H9 (cell line): ENCODE results near the gene HTRA3. TPM values are rescaled to one million over a fixed set of nuclear protein-coding genes. Genes with fewer than 3 reads are reported as not detected.

Experiments used
- DNase-seq: peaks from one replicate; pipeline ENCODE4 v3.0.0-alpha.2; 2017
- H2AFZ ChIP-seq: one replicate; pipeline ENCODE4 v1.6.1; 2013; ENCODE audit warnings: mild to moderate bottlenecking, low read length, control low read depth, moderate library complexity
- H2AK5ac ChIP-seq: 2 replicates; pipeline ENCODE4 v1.6.1; 2013; ENCODE audit warnings: low read length, control low read depth, mixed read lengths; ENCODE audit not compliant: insufficient read length
- H2BK120ac ChIP-seq: one replicate; pipeline ENCODE4 v1.6.1; 2013; ENCODE audit warnings: low read depth, mild to moderate bottlenecking, low read length, control low read depth, inconsistent platforms; ENCODE audit not compliant: poor library complexity, severe bottlenecking
- H2BK12ac ChIP-seq: 2 replicates; pipeline ENCODE4 v1.6.1; 2013; ENCODE audit warnings: low read length, control low read depth, mixed read lengths, low read depth; ENCODE audit not compliant: insufficient read length
- H2BK15ac ChIP-seq: 2 replicates; pipeline ENCODE4 v1.6.1; 2013; ENCODE audit warnings: low read depth, low read length, control low read depth
- H2BK20ac ChIP-seq: one replicate; pipeline ENCODE4 v1.6.1; 2013; ENCODE audit warnings: low read depth, mild to moderate bottlenecking, low read length, control low read depth, inconsistent platforms; ENCODE audit not compliant: poor library complexity, severe bottlenecking
- H2BK5ac ChIP-seq: 2 replicates; pipeline ENCODE4 v1.6.1; 2013; ENCODE audit warnings: low read length, control low read depth, mixed read lengths; ENCODE audit not compliant: insufficient read length
- H3K14ac ChIP-seq: 2 replicates; pipeline ENCODE4 v1.6.1; 2013; ENCODE audit warnings: low read length, control low read depth; ENCODE audit not compliant: insufficient read depth
- H3K18ac ChIP-seq: 2 replicates; pipeline ENCODE4 v1.6.1; 2013; ENCODE audit warnings: low read depth, mild to moderate bottlenecking, mixed read lengths, low read length, control low read depth; ENCODE audit not compliant: insufficient read length
- H3K23ac ChIP-seq: 2 replicates; pipeline ENCODE4 v1.6.1; 2013; ENCODE audit warnings: low read length, control low read depth, mixed read lengths, low read depth; ENCODE audit not compliant: insufficient read length
- H3K23me2 ChIP-seq: 2 replicates; pipeline ENCODE4 v1.6.1; 2013; ENCODE audit warnings: low read depth, mild to moderate bottlenecking, mixed read lengths, low read length, control low read depth; ENCODE audit not compliant: insufficient read length, poor library complexity, severe bottlenecking
- H3K27ac ChIP-seq: 2 replicates; pipeline ENCODE4 v1.5.1; 2013; ENCODE audit warnings: low read length, control low read depth, mixed read lengths, low read depth; ENCODE audit not compliant: insufficient read length
- H3K27me3 ChIP-seq: 2 replicates; pipeline ENCODE4 v1.6.1; 2013; ENCODE audit warnings: low read length, control low read depth, inconsistent platforms; ENCODE audit not compliant: insufficient read depth
- H3K4ac ChIP-seq: 2 replicates; pipeline ENCODE4 v1.6.1; 2013; ENCODE audit warnings: low read depth, mild to moderate bottlenecking, control low read depth, inconsistent platforms, low read length, moderate library complexity
- H3K4me1 ChIP-seq: 2 replicates; pipeline ENCODE4 v1.6.1; 2013; ENCODE audit warnings: low read length, control low read depth, inconsistent platforms; ENCODE audit not compliant: insufficient read depth
- H3K4me2 ChIP-seq: 2 replicates; pipeline ENCODE4 v1.6.1; 2013; ENCODE audit warnings: low read length, control low read depth, mixed read lengths; ENCODE audit not compliant: insufficient read length, insufficient read depth
- H3K56ac ChIP-seq: 2 replicates; pipeline ENCODE4 v1.6.1; 2013; ENCODE audit warnings: low read depth, mild to moderate bottlenecking, mixed read lengths, low read length, control low read depth; ENCODE audit not compliant: insufficient read length
- H3K79me1 ChIP-seq: 2 replicates; pipeline ENCODE4 v1.6.1; 2013; ENCODE audit warnings: low read depth, mild to moderate bottlenecking, moderate library complexity, low read length, control low read depth, inconsistent platforms; ENCODE audit not compliant: insufficient read depth, poor library complexity, severe bottlenecking
- H3K79me2 ChIP-seq: 2 replicates; pipeline ENCODE4 v1.6.1; 2013; ENCODE audit warnings: low read length, control low read depth, inconsistent platforms; ENCODE audit not compliant: insufficient read depth
- H3K9ac ChIP-seq: 2 replicates; pipeline ENCODE4 v1.6.1; 2013; ENCODE audit warnings: low read length, control low read depth, mixed read lengths; ENCODE audit not compliant: insufficient read length; ENCODE audit errors: extremely low read depth
- H3K9me3 ChIP-seq: one replicate; pipeline ENCODE4 v1.6.1; 2013; ENCODE audit warnings: low read depth, low read length, inconsistent platforms; ENCODE audit not compliant: control insufficient read depth
- H3T11ph ChIP-seq: one replicate; pipeline ENCODE4 v1.6.1; 2013; ENCODE audit warnings: mild to moderate bottlenecking, low read length, control low read depth, inconsistent platforms
- H4K20me1 ChIP-seq: one replicate; pipeline ENCODE4 v1.6.1; 2013; ENCODE audit not compliant: control insufficient read depth, insufficient read length, insufficient read depth
- H4K5ac ChIP-seq: 2 replicates; pipeline ENCODE4 v1.6.1; 2013; ENCODE audit warnings: low read depth, mild to moderate bottlenecking, mixed read lengths, low read length, control low read depth; ENCODE audit not compliant: insufficient read length
- H4K8ac ChIP-seq: replicated peaks from 2 replicates; pipeline ENCODE4 v1.6.1; 2013; ENCODE audit warnings: low read length, control low read depth, mixed read lengths, low read depth; ENCODE audit not compliant: insufficient read length
- H4K91ac ChIP-seq: 2 replicates; pipeline ENCODE4 v1.6.1; 2013; ENCODE audit warnings: low read depth, mild to moderate bottlenecking, moderate library complexity, mixed read lengths, low read length, control low read depth; ENCODE audit not compliant: insufficient read length
- H3K27ac Mint-ChIP-seq, 3 experiments: 2 replicates in 2 of 3; 3 replicates in 1 of 3; pipeline ENCODE4 v1.8.0; 2020 to 2021; ENCODE audit warnings: mixed read lengths in 3 of 3, mild to moderate bottlenecking in 1 of 3, moderate library complexity in 1 of 3
- H3K27me3 Mint-ChIP-seq: 2 replicates; pipeline ENCODE4 v1.8.0; 2021; ENCODE audit warnings: low read depth, mild to moderate bottlenecking, moderate library complexity, mixed read lengths
- H3K36me3 Mint-ChIP-seq, 3 experiments: 2 replicates in 2 of 3; 3 replicates in 1 of 3; pipeline ENCODE4 v1.8.0; 2020 to 2021; ENCODE audit warnings: low read depth in 3 of 3, mixed read lengths in 3 of 3; ENCODE audit not compliant: insufficient read depth in 1 of 3
- H3K4me1 Mint-ChIP-seq, 2 experiments: 2 replicates each; pipeline ENCODE4 v1.8.0; 2020; ENCODE audit warnings: mixed read lengths in 2 of 2
- H3K4me3 Mint-ChIP-seq, 2 experiments: 2 replicates in 1 of 2; 3 replicates in 1 of 2; pipeline ENCODE4 v1.8.0; 2020 to 2021; ENCODE audit warnings: mild to moderate bottlenecking in 2 of 2, mixed read lengths in 2 of 2, moderate library complexity in 1 of 2
- H3K9me3 Mint-ChIP-seq, 2 experiments: 2 replicates in 1 of 2; 3 replicates in 1 of 2; pipeline ENCODE4 v1.8.0; 2020; ENCODE audit warnings: mild to moderate bottlenecking in 2 of 2, mixed read lengths in 2 of 2, moderate library complexity in 1 of 2
- CTCF ChIP-seq: fragments of 200-600 bp; sonication (generic); conservative IDR thresholded peaks from 3 replicates; pipeline ENCODE4 v1.8.0; 2021; ENCODE audit warnings: antibody characterized with exemption, mild to moderate bottlenecking
- WGBS: extraction: QIAGEN DNeasy Blood & Tissue Kit; methylation state at CpG from one replicate; pipeline ENCODE4 v1.1.7; 2013; ENCODE audit warnings: missing lambda C conversion rate, low lambda C conversion rate, mixed read lengths; ENCODE audit not compliant: insufficient read length; ENCODE audit errors: extremely low coverage; 5-methylcytosine and 5-hydroxymethylcytosine counted together
- total RNA-seq: library from RNA; stranded (reverse); gene quantifications from 2 replicates; pipeline ENCODE4 v1.2.1, GENCODE V29; 2021

The HTRA3 gene
- total RNA-seq, 1 experiment from 2014 or later: 3.0 TPM

- H3K4me1 Mint-ChIP-seq: no peaks in the 10 kb centered on the region
- no peak overlapping the region for H3K23ac ChIP-seq
- no peaks in the 10 kb centered on the region; a peak in 1 of 7 replicates for H3K36me3 Mint-ChIP-seq
- H2AFZ ChIP-seq: no peak overlapping the region
- no peak for DNase-seq
- no peak overlapping the region for H3K56ac ChIP-seq
- no peak overlapping the region for H3K4me3 Mint-ChIP-seq
- H3T11ph ChIP-seq: no peak overlapping the region
- no peak overlapping the region for H3K4me2 ChIP-seq
- H3K9ac ChIP-seq: no peak overlapping the region
- no peak overlapping the region for H2BK20ac ChIP-seq
- no peaks in the 10 kb centered on the region for H3K79me1 ChIP-seq
- no peak overlapping the region for H2BK120ac ChIP-seq
- no CpG with 5 or more reads among the region's 13 CpGs for whole genome bisulfite sequencing
- H3K9me3 Mint-ChIP-seq: no peaks in the 10 kb centered on the region
- no peaks in the 10 kb centered on the region for H3K27me3 ChIP-seq
- no peak overlapping the region for H3K27ac ChIP-seq
- no peak overlapping the region for H3K14ac ChIP-seq
- H3K79me2 ChIP-seq: no peaks in the 10 kb centered on the region
- H3K9me3 ChIP-seq: no peaks in the 10 kb centered on the region
- no peak overlapping the region for H3K18ac ChIP-seq
- no peak overlapping the region for H4K5ac ChIP-seq
- no peak overlapping the region for H4K8ac ChIP-seq
- H2BK12ac ChIP-seq: no peak overlapping the region
- no peak overlapping the region for H2BK5ac ChIP-seq
- no peaks in the 10 kb centered on the region for H3K4me1 ChIP-seq
- no peaks in the 10 kb centered on the region for H3K23me2 ChIP-seq
- H2BK15ac ChIP-seq: no peak overlapping the region
- peaks cover 3% of the 10 kb centered on the region for H4K20me1 ChIP-seq
- H3K27me3 Mint-ChIP-seq: no peaks in the 10 kb centered on the region; the same call in 1 of the 2 replicates
- TF ChIP-seq CTCF: no peak
- no peak overlapping the region for H4K91ac ChIP-seq
- H3K27ac Mint-ChIP-seq: no peak overlapping the region; a peak in 1 of 7 replicates
- no peak overlapping the region for H2AK5ac ChIP-seq
- H3K4ac ChIP-seq: no peak overlapping the region
These were observed 19.7 kb downstream of the HTRA3 start for GRCh38 chr4:8289151-8289750.
